NCI-H748 treated with DMSO at 0.1 percent for 48 hours (cell line): ENCODE measurements around the gene BCAS3.

Experiments
- DNase-seq: peaks from one replicate; lab custom pipeline; 2025; lab: John Stamatoyannopoulos, UW

BCAS3 gene

DNA sequence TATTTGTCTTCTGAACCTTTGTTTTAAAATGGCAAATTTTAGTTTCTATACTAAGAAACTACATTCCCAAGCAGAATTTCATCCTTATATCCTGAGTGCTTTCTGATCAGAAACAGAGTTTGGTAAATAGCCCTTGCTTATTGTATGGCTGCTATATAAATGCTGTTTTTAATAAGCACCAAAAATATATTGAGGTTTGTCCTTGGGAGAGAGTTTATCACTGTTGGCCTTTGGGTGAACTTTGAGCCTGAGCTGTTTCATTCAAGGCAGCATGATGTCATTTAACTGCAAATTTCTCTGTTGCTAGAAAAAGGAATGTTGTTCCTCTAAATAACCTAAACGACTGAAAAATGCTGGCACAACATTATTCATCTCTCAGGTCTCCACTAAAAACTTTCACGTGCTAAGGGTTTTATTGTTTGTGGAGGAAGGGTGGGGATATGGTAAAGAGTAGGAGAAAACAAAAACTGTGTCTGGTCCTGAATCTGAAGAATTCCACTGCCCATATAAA, 387.7 kb downstream of the BCAS3 start:
- no peak for DNase-seq

DNA sequence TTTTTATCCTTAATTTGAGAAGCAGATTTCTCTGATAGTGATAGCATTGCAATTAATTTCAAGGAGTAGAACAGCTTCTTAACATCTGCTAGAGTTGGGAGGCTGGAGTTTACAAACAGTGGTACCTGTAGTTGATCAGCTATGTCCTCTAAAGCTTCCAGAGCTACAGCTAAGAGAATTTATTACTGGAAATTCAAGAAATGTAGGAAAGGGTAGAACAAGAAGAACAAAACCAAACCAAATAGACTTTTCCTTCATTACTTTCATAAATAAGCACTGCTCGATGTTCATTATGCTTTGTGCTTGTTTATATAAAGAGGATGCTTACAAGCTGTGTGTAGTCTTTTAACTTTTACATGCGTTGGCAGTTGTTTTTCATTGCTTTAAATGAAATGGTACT, 388.4 kb downstream of the BCAS3 start:
- DNase-seq, result no peak

GRCh38 chr17:61070649-61071048, 393.0 kb downstream of the BCAS3 start:
- DNase-seq, result no peak

- no peak for DNase-seq
Observed at GRCh38 chr17:61072648-61073047, 395.0 kb downstream of the BCAS3 start.

DNA sequence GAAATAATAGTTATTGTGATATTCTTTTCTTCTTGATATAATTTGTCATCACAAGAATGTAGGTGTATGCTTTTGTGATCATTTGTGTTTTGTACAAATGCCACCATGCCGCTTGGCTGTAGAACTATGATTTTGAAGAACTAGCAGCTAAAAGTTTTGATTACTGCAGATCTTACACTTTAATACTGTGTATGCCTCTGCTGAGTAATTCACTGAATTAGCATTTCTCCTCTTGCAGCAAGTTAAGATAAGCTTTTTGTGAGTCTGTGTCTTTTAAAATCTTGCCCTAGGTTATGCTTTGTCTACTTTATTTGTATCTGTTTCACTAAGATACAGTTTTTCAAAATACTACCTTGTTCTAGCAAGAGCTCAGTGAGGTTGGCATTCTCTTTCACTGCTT, 395.5 kb downstream of the BCAS3 start:
- no peak for DNase-seq

DNA sequence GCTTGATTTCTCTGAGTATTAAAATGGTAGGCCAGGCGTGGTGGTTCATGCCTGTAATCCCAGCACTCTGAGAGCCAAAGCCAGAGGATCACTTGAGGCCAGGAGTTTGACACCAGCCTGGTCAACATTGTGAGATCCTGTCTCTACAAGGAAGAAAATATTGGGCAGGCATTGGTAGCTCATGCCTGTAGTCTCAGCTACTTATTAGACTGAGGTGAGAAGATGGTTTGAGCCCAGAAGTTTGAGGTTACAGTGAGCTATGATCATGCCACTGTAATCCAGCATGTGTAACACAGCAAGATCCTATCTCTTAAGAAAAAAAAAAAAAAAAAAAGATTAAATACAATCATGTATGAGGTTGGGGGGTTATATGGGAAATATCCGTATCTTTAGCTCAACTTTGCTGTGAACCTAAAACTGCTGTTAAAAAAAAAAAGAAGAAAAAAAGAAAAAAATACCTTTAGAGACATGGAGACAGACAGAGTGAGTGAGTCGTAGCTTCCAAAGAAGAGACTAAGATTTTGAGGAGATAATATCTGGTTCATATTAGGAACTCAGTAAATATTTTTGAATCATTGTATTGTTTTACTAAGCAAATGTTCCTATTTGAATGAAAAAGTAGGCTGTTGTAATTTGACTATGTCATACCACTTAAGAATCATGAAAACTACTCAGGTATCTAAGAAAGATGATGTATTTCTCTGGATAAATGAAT, 396.3 kb downstream of the BCAS3 start:
- DNase-seq, result no peak

GRCh38 chr17:61075988-61076387, 398.3 kb downstream of the BCAS3 start:
- DNase-seq, result no peak

DNA sequence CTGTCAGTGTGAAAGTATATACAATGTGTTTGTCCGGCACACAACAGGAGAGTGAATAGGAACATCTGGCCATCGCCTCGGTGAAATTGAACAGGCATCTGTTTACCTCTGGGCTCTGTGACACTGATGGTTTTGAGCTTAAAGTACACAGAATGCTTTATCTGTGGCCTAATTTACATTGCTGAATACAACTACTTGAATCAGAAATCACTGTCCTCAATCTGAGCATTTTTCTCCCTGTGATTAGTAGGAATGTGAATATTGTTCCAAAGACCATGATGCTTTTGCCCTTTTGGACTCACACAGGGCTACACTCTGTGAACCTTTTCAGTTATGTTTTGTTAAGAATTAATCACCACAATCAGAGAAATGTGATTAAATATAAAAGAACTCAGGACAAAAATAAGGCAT, 399.0 kb downstream of the BCAS3 start:
- no peak for DNase-seq

- no peak for DNase-seq
Observed at GRCh38 chr17:61081959-61082358, 404.3 kb downstream of the BCAS3 start.

DNA sequence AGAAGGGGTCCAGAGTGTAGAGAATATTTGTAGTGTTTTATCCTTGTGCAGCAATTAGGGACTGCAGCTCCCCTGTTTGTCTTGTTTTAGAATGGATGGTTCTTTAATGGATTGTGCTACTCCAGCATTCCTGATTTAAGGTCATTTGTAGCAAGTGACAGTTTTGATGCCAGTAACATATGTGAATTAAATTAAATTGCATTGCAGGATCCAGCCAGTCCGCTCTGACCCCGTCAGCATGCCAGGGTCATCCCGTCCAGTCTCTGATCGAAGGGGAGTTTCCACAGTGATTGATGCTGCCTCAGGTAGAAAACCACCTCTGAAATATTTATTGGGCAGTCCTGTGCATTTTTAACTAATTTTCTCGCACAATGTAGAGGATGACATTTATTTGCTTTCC, 406.6 kb downstream of the BCAS3 start:
- no peak for DNase-seq

- no peak for DNase-seq
Observed at GRCh38 chr17:61087024-61087423, 409.4 kb downstream of the BCAS3 start.

GRCh38 chr17:61088556-61088955, 410.9 kb downstream of the BCAS3 start:
- DNase-seq, result no peak

- DNase-seq, result no peak
Observed at GRCh38 chr17:61091096-61091495, 413.4 kb downstream of the BCAS3 start.

DNA sequence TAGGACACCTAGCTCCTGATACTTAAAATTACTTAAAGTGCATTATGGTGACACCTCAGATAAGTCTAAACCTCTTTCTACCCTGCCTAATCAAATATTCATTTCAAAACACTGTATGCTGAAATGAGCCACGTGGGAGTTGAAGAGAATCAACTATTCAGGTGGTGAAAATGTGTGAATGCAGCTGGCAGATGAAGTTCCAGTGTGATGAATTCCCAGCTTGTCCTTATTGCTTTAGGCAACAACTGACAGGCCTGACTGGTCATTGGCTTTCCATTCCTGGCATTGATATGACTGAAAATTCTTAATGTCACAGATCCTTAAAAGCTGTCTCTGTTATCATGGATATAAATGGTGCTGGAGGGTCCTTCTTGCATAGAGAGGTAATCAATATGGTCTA, 420.1 kb downstream of the BCAS3 start:
- no peak for DNase-seq

- DNase-seq, result no peak
Observed at GRCh38 chr17:61106354-61106753, 428.7 kb downstream of the BCAS3 start.

DNA sequence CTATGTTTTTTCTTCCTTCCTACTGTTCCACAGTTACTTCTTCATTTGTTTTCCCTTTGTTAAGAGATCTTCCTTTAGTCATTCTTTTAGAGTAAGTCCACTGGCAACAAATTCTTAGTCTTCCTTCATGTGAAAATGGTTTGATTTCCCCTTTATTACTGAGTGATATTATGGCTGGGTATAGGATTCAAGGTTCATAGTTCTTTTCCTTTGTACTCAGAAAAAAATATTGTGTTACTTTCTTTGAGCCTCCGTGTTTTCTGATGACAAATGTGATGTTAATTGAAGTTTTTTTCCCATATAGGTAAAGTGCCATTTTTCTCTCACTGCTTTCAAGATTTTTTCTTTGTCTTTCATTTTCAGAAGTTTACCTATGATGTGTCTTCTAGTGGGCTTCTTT, 438.9 kb downstream of the BCAS3 start:
- no peak for DNase-seq

- DNase-seq, result no peak
Observed at GRCh38 chr17:61117983-61118382, 440.3 kb downstream of the BCAS3 start.

DNA sequence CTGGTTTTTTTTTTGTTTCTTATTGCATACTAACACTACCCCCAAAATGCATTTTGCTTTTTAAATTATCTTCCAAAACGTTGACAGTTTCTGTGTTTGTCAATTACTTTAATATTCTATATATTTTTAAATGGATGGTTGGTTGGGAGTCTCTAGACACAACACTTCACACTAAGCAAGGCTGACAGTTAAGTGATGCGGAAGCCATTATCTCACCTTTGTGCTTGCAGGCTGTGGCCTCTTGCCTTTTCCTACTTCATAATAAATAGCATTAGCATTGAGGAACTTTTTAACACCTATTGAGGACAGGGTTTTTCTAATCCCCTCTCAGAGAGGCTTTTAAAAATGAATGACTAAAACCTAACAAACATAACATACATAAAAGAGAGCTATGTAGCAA, 441.2 kb downstream of the BCAS3 start:
- DNase-seq, result no peak

GRCh38 chr17:61122326-61122913, 444.8 kb downstream of the BCAS3 start:
- DNase-seq, result no peak

DNA sequence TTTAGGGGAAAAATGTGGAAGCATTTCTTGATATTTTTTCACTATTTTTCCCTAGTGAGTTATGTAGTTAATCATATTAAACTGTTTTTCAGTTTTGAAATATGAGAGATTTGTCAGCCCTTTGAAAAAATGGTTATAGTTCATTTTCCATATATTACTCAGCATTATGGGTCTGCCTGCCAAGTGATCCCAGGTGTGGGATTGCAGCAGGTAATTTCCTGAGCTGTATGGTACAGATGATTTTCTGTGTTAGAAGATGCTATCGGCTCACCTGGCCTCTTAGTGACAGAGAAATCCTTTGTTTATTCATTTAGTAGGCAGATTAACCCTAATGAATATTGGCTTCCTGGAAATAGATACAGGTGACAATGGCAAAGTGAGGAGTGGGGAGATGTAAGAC, 446.9 kb downstream of the BCAS3 start:
- no peak for DNase-seq

DNA sequence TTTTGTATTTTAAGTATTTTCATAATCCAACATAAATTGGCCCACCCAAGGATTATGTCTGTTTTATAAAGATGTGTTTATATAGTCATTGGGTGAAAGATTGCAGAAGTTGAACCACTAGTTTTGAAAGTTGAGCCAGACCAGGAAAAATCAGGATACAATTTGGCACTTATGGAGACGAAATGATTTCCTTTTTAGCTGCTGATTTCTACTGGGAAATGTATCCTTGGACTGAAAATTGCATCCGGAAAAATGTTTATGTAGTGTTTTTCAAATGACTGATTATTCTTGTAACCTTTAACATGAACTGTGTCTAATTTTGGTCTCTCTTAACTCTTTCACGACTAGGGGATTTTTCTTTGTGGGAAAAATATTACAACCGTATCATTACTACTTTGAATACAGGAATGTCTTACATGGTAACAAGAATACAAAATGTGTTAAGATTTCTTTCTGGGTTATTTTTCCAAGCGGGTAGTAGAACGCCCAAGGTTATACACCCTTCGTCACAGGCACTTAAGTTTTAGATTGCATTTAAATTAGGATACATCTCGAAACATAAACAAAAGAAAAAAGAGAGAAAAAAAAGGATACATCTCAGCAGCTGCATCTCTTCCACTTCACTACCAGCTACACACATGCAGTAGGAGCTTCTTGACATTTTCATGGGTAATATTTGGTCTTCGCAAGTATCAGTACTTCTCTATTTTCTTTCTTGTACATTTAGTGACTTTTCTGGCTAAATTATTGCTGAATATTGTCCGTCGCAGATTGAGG, 449.0 kb downstream of the BCAS3 start:
- DNase-seq, result no peak

DNA sequence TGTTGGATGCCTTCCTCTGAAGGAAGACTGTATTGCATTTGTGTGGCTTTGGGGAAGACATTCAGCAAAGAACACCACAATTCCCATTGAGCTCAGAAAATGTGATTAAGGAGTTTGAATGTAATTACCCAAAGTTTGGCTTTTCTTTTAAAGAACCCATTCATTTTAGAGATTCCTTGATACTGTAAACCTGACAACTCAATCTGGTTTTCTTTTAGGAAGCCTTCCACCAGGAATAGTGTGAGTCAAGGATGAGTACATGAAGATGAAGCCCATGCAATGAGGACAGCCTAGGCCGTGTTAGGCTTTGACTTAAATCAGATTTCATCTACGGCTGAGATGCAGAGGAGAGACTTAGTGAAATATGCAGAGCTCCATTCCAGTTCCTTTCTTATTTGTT, 450.3 kb downstream of the BCAS3 start:
- no peak for DNase-seq

DNA sequence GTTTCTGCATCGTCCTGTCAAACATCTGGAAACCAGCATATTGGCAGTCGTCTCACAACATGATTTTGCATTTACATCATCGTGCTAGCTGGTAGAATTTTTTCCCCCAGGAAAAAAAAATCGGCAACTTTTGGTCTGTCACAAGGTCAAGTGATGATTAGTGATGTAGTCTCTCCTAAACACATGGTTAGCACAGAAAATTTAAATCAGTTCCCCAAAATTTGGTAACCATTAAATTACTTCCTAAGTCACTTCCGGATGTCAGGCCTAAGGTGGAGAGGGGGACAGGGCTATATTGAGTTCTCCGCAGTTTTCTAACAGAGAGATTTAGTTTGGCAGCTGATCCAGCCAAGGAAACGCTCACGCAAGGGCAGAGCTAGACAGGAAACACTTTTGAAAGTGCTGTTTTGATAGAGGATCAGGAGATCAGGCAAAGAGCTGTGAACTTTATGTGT, 451.0 kb downstream of the BCAS3 start:
- no peak for DNase-seq
